Measurements from ENCODE around the gene VENTX.
"Not testable (repeated sequence)": the region's sequence is repeated elsewhere in the genome, so short reads cannot be mapped to it uniquely, and the experiment has no call there.

VENTX gene

GRCh38 chr10:133214468-133215410 is 22.9 kb upstream of the VENTX start:
- DNase-seq (ENCODE audit: low read depth), result no peak

GRCh38 chr10:133215586-133215985 is 22.1 kb upstream of the VENTX start:
- no peak for DNase-seq (ENCODE audit: low read depth)

GRCh38 chr10:133216776-133217175 is 20.9 kb upstream of the VENTX start:
- no peak for DNase-seq (ENCODE audit: low read depth)

- DNase-seq (ENCODE audit: low read depth), result no peak
Measured at GRCh38 chr10:133217800-133218589, 19.7 kb upstream of the VENTX start.

GRCh38 chr10:133218891-133219290 is 18.8 kb upstream of the VENTX start:
- DNase-seq (ENCODE audit: low read depth), result no peak

GRCh38 chr10:133219782-133220181 is 17.9 kb upstream of the VENTX start:
- no peak for DNase-seq (ENCODE audit: low read depth)

- no peak for DNase-seq (ENCODE audit: low read depth)
Measured at GRCh38 chr10:133221331-133221730, 16.3 kb upstream of the VENTX start.

GRCh38 chr10:133221756-133222155 is 15.9 kb upstream of the VENTX start:
- not testable (repeated sequence) for DNase-seq (ENCODE audit: low read depth)

- DNase-seq (ENCODE audit: low read depth), result no peak
Measured at GRCh38 chr10:133224076-133224475, 13.6 kb upstream of the VENTX start.

- no peak for DNase-seq (ENCODE audit: low read depth)
Measured at GRCh38 chr10:133224756-133225372, 12.8 kb upstream of the VENTX start.

- no peak for DNase-seq (ENCODE audit: low read depth)
Measured at GRCh38 chr10:133225707-133226191, 11.9 kb upstream of the VENTX start.

GRCh38 chr10:133226251-133226808 is 11.3 kb upstream of the VENTX start:
- no peak for DNase-seq (ENCODE audit: low read depth)

- DNase-seq (ENCODE audit: low read depth), result no peak
Measured at GRCh38 chr10:133227256-133227655, 10.4 kb upstream of the VENTX start.

GRCh38 chr10:133229265-133230043 is 8.2 kb upstream of the VENTX start:
- no peak for DNase-seq (ENCODE audit: low read depth)

GRCh38 chr10:133230044-133230361 is 7.7 kb upstream of the VENTX start, which contains the start of gene UTF1:
UTF1 (plus strand) TSS chr10:133230217; CDS start chr10:133230289, 72 bp downstream.
- DNase-seq (ENCODE audit: low read depth), result no peak

GRCh38 chr10:133230387-133231195 is 7.1 kb upstream of the VENTX start:
- DNase-seq (ENCODE audit: low read depth), result no peak

GRCh38 chr10:133231244-133231945 is 6.3 kb upstream of the VENTX start:
- no peak for DNase-seq (ENCODE audit: low read depth)

- DNase-seq (ENCODE audit: low read depth), result no peak
Measured at GRCh38 chr10:133231946-133232574, 5.6 kb upstream of the VENTX start.

- DNase-seq (ENCODE audit: low read depth), result not testable (repeated sequence)
Measured at GRCh38 chr10:133234796-133235195, 2.9 kb upstream of the VENTX start.

Measured in EH (cell line).